Esophagus muscularis mucosa (tissue), 3 donors: ENCODE results near the gene DNTTIP2.

Source experiments
- CTCF ChIP-seq, 3 experiments: fragments of 200-600 bp in 2 of 3; fragments of 450-650 bp in 1 of 3; sonication (generic) in 2 of 3; IDR thresholded peaks; one replicate each; pipeline ENCODE4 v1.5.1; 2017 to 2019; ENCODE audit warnings: antibody characterized with exemption in 3 of 3, mild to moderate bottlenecking in 2 of 3, moderate library complexity in 1 of 3
- POLR2AphosphoS5 ChIP-seq, 2 donors: sonication (generic); formaldehyde crosslinking; IDR thresholded peaks; one replicate each; pipeline ENCODE4 v1.6.1; 2017; ENCODE audit warnings: antibody characterized with exemption in 2 of 2

- no peak for TF ChIP-seq CTCF (IDR thresholded peaks at IDR 0.05)
- no peak for TF ChIP-seq POLR2AphosphoS5 (IDR thresholded peaks at IDR 0.05)
Observed at GRCh38 chr1:93837961-93838360, 41.0 kb downstream of the DNTTIP2 start.
